ENCODE measurements around the gene MSANTD7. TPM values are rescaled to one million over a fixed set of nuclear protein-coding genes. Genes with fewer than 3 reads are reported as not detected.
A peak's percentile ranks its signal among the peaks of the same experiment; 100 is the strongest.

The MSANTD7 gene
- polyA plus RNA-seq, 4 donors = 16.6 to 19.7 (median 17.2) TPM

GRCh38 chr10:14879124-14879927 is 41.2 kb downstream of the MSANTD7 start:
- DNase-seq (ENCODE audit: low read depth in 4 of 4, low spot score in 3 of 4) = peak in 2 of 4 donors; percentile 20 to 41

GRCh38 chr10:14879928-14880193 is 41.8 kb downstream of the MSANTD7 start:
- DNase-seq (ENCODE audit: low read depth in 4 of 4, low spot score in 3 of 4) = no peak

- DNase-seq (ENCODE audit: low read depth in 4 of 4, low spot score in 3 of 4) = no peak
Measured at GRCh38 chr10:14880229-14880628, 42.1 kb downstream of the MSANTD7 start.

- no peak for DNase-seq (ENCODE audit: low read depth in 4 of 4, low spot score in 3 of 4)
Measured at GRCh38 chr10:14884082-14884481, 46.0 kb downstream of the MSANTD7 start.

Other genes with a start within 250 kb of the MSANTD7 start
- 100 to 1,000 TPM in 3 of 4 donors, 10 to 100 TPM in 1; 85.6 to 118 (median 114) TPM for gene FAM107B, start 63.4 kb upstream of the MSANTD7 start, polyA plus RNA-seq (ENCODE audit: insufficient read length in 4 of 4)
- 1 to 10 TPM; 2.6 to 4.6 (median 2.8) TPM for gene CDNF, start 269 bp upstream of the MSANTD7 start, polyA plus RNA-seq (ENCODE audit: insufficient read length in 4 of 4)
- gene HSPA14, start within 50 bp of the MSANTD7 start, polyA plus RNA-seq (ENCODE audit: insufficient read length in 4 of 4) = 10 to 100 TPM; 17.2 to 23.2 (median 20.8) TPM
- gene SUV39H2, start 40.6 kb downstream of the MSANTD7 start, polyA plus RNA-seq (ENCODE audit: insufficient read length in 4 of 4) = 10 to 100 TPM; 18.1 to 27.4 (median 23.4) TPM
- gene DCLRE1C, start 115.8 kb downstream of the MSANTD7 start, polyA plus RNA-seq (ENCODE audit: insufficient read length in 4 of 4) = 10 to 100 TPM; 13.7 to 17.5 (median 14.5) TPM
- 1 to 10 TPM in 3 of 4 donors, under 1 TPM in 1; 0.84 to 1.9 (median 1.5) TPM for gene MEIG1, start 121.1 kb downstream of the MSANTD7 start, polyA plus RNA-seq (ENCODE audit: insufficient read length in 4 of 4)
- under 1 TPM; 0.29 to 0.96 (median 0.64) TPM for gene OLAH, start 205.6 kb downstream of the MSANTD7 start, polyA plus RNA-seq (ENCODE audit: insufficient read length in 4 of 4)